GM12878 (cell line): ENCODE measurements around the gene HIGD1C. TPM values are rescaled to one million over a fixed set of nuclear protein-coding genes. Genes with fewer than 3 reads are reported as not detected.

Experiments
- ATAC-seq: fragments of 200-7000 bp; cut with Tn5 transposase; 3 replicates; pipeline ENCODE4 v1.9.1; 2020; ENCODE audit warnings: mild to moderate bottlenecking, moderate library complexity
- BruUV-seq: library from RNA; stranded (reverse); fragments of 400-500 nt; replicated peaks from 2 replicates; lab custom pipeline; 2021; lab: Mats Ljungman, UMichigan
- CTCF ChIA-PET: fragments of 300-600 bp; sonication (Branson Sonifier 250); formaldehyde crosslinking; extraction: SDS; loops from one replicate; lab custom pipeline; 2021; ENCODE audit warnings: inconsistent platforms; lab: Yijun Ruan, JAX
- POLR2A ChIA-PET: fragments of 350-600 bp; formaldehyde crosslinking; extraction: SDS; loops from one replicate; lab custom pipeline; 2021; ENCODE audit warnings: inconsistent platforms; lab: Charles Lee
- RAD21 ChIA-PET: fragments of 300-600 bp; sonication (Branson Sonifier 250); formaldehyde crosslinking; loops from one replicate; lab custom pipeline; 2023; ENCODE audit warnings: antibody characterized with exemption; ENCODE audit not compliant: unreplicated experiment; lab: Charles Lee
- SMC1A ChIA-PET: fragments of 300-600 bp; sonication (Branson Sonifier 250); formaldehyde crosslinking; loops from one replicate; lab custom pipeline; 2023; ENCODE audit not compliant: unreplicated experiment, uncharacterized antibody; lab: Charles Lee
- DNase-seq: peaks from one replicate; pipeline ENCODE4 v3.0.0-alpha.2; 2011; ENCODE audit warnings: low read depth, low spot score
- FAIRE-seq: peaks from 3 replicates; lab custom pipeline; 2011; peaks lifted over from hg19 to GRCh38; lab: Jason Lieb, UNC
- H2AFZ ChIP-seq: 2 replicates; pipeline ENCODE4 v1.6.0; 2011; ENCODE audit warnings: low read depth, low read length, control low read depth; ENCODE audit not compliant: control insufficient read depth
- H3K27ac ChIP-seq: 2 replicates; pipeline ENCODE4 v1.5.1; 2011; ENCODE audit warnings: control low read depth; ENCODE audit not compliant: control insufficient read depth, insufficient read depth
- H3K27me3 ChIP-seq, 2 experiments: replicated peaks in 1 of 2; 2 replicates each; pipeline versions ENCODE4 v1.6.0 to v1.6.1; 2011; ENCODE audit warnings: low read length in 1 of 2; ENCODE audit not compliant: control insufficient read depth in 2 of 2, insufficient read depth in 2 of 2
- H3K36me3 ChIP-seq, 2 experiments: 2 replicates each; pipeline ENCODE4 v1.5.1; 2011; ENCODE audit warnings: low read length in 1 of 2; ENCODE audit not compliant: control insufficient read depth in 2 of 2, insufficient read depth in 2 of 2
- H3K4me1 ChIP-seq: 2 replicates; pipeline ENCODE4 v1.6.1; 2011; ENCODE audit warnings: mild to moderate bottlenecking, low read length, moderate library complexity, mixed read lengths; ENCODE audit not compliant: control insufficient read depth, insufficient read depth
- H3K4me2 ChIP-seq: 2 replicates; pipeline ENCODE4 v1.6.0; 2011; ENCODE audit warnings: control low read depth; ENCODE audit not compliant: control insufficient read depth, insufficient read depth
- H3K4me3 ChIP-seq: fragments of 200-600 bp; sonication (generic); 2 replicates; pipeline ENCODE4 v1.5.1; 2016
- H3K79me2 ChIP-seq: 2 replicates; pipeline ENCODE4 v1.6.0; 2011; ENCODE audit warnings: low read length; ENCODE audit not compliant: control insufficient read depth, insufficient read depth
- H3K9ac ChIP-seq: 2 replicates; pipeline ENCODE4 v1.8.0; 2011; ENCODE audit warnings: low read length, control low read depth, mixed read lengths; ENCODE audit not compliant: control insufficient read depth, insufficient read depth
- H3K9me3 ChIP-seq: replicated peaks from 3 replicates; pipeline ENCODE4 v1.5.1; 2011; ENCODE audit warnings: mild to moderate bottlenecking, low read length; ENCODE audit not compliant: control insufficient read depth, insufficient read depth
- H4K20me1 ChIP-seq: 2 replicates; pipeline ENCODE4 v1.6.0; 2011; ENCODE audit not compliant: control insufficient read depth, insufficient read depth
- BACH1 ChIP-seq: fragments of 450-650 bp; IDR thresholded peaks from 2 replicates; pipeline ENCODE4 v1.6.1; 2017; ENCODE audit warnings: mild to moderate bottlenecking, borderline replicate concordance
- BCL11A ChIP-seq: IDR thresholded peaks from 2 replicates; pipeline ENCODE4 v1.6.1; 2011; ENCODE audit warnings: low read depth, low read length
- EED ChIP-seq: sonication (generic); IDR thresholded peaks from 2 replicates; pipeline ENCODE4 v1.6.1; 2016; ENCODE audit warnings: antibody characterized with exemption, low read depth
- KDM1A ChIP-seq: fragments of 200-600 bp; sonication (generic); IDR thresholded peaks from 2 replicates; pipeline ENCODE4 v1.6.1; 2016; ENCODE audit warnings: borderline replicate concordance
- LARP7 ChIP-seq: fragments of 450-650 bp; IDR thresholded peaks from 2 replicates; pipeline ENCODE4 v1.6.1; 2017; ENCODE audit warnings: mild to moderate bottlenecking
- NR2C2 ChIP-seq: IDR thresholded peaks from 2 replicates; pipeline ENCODE4 v1.6.1; 2011; ENCODE audit warnings: borderline replicate concordance, low read depth; ENCODE audit not compliant: control insufficient read depth, insufficient read length
- PAX5 ChIP-seq: IDR thresholded peaks from 2 replicates; pipeline ENCODE4 v1.6.1; 2011; ENCODE audit warnings: low read depth, low read length, borderline replicate concordance
- RBBP5 ChIP-seq: fragments of 200-600 bp; sonication (generic); conservative IDR thresholded peaks from 2 replicates; pipeline ENCODE4 v1.6.1; 2016
- RCOR1 ChIP-seq: conservative IDR thresholded peaks from 2 replicates; pipeline ENCODE4 v1.6.1; 2012; ENCODE audit warnings: low read depth, low read length, improper control_type of control experiment
- TCF7 ChIP-seq: IDR thresholded peaks from 2 replicates; pipeline ENCODE4 v1.6.1; 2014; ENCODE audit warnings: antibody characterized with exemption, borderline replicate concordance
- ZNF592 ChIP-seq: fragments of 450-650 bp; IDR thresholded peaks from 2 replicates; pipeline ENCODE4 v1.6.1; 2017; ENCODE audit warnings: mild to moderate bottlenecking, moderate library complexity
- WGBS: methylation state at CpG from one replicate; pipeline ENCODE4 v1.1.6; 2016; ENCODE audit warnings: low lambda C conversion rate; ENCODE audit not compliant: insufficient replicate concordance, insufficient coverage; ENCODE audit errors: missing lambda C conversion rate; 5-methylcytosine and 5-hydroxymethylcytosine counted together
- in situ Hi-C: fragments of 300-500 bp; cut with MboI; formaldehyde crosslinking; loops from 9 replicates; pipeline ENCODE4 v1.14.3; 2018; ENCODE audit warnings: mixed read lengths
- intact Hi-C: fragments of 100-400 bp; cut with micrococcal nuclease; formaldehyde crosslinking; loops from one replicate; pipeline ENCODE4 v1.14.2; 2022; ENCODE audit not compliant: unreplicated experiment
- polyA plus RNA-seq, 11 experiments: library from polyadenylated mRNA; depleted of rRNA in 4 of 11; unstranded in 6 of 11; stranded (reverse) in 5 of 11; fragments of >200 nt; fragmentation: Nextera tagmentation in 4 of 11; fragmentation: Illumina TruSeq in 1 of 11; extraction: Ambion mirVana in 4 of 11; extraction: Trizol in 1 of 11; gene quantifications; 1 replicate in 1 of 11; 2 replicates in 10 of 11; pipeline versions ENCODE4 v1.2.1 to v1.2.3, GENCODE V29; 2011 to 2016; ENCODE audit warnings: inconsistent platforms in 2 of 11, missing spikeins in 2 of 11, low read depth in 1 of 11
- total RNA-seq, 4 experiments: library from RNA; depleted of rRNA in 3 of 4; stranded (reverse); fragments of >200 nt in 3 of 4; fragmentation: Illumina TruSeq in 1 of 4; extraction: Trizol in 1 of 4; gene quantifications; 2 replicates each; pipeline versions ENCODE4 v1.2.1 to v1.2.3, GENCODE V29; 2013 to 2021

Gene HIGD1C
- total and polyA plus RNA-seq, 10 of the 15 experiments (the other 5 are each of a cell fraction or from before 2014, with no cell fraction given) = not detected

GRCh38 chr12:50934371-50934851 is 17.9 kb upstream of the HIGD1C start:
- CTCF ChIA-PET = no interaction called here
- Histone ChIP-seq H3K9me3 (peaks cover 10% of the 10 kb centered on the region), H4K20me1 (no peaks in the 10 kb centered on the region), H2AFZ (no peak overlapping the region), H3K4me3 (no peak overlapping the region), H3K27ac (no peak overlapping the region), H3K4me1 (no peaks in the 10 kb centered on the region), H3K4me2 (no peak overlapping the region), H3K36me3 (no peaks in the 10 kb centered on the region), H3K79me2 (no peaks in the 10 kb centered on the region), H3K9ac (no peak overlapping the region), H3K27me3 (no peaks in the 10 kb centered on the region)
- in situ Hi-C loops = no loop called here
- SMC1A ChIA-PET = interaction anchor here (1.1 kb wide), 1 partner anchor 9 kb away, joined by 3 read pairs; a partner anchor contains a TSS
- intact Hi-C loops = no loop called here
- POLR2A ChIA-PET = no interaction called here
- DNase-seq (no peak), FAIRE-seq (no peak), ATAC-seq (no peak)
- BruUV-seq = no TSS peak
- RAD21 ChIA-PET = no interaction called here
- WGBS = 62% methylated on average over 3 of the region's 3 CpGs
- TF ChIP-seq BACH1 (no peak), PAX5 (no peak), NR2C2 (no peak), RCOR1 (no peak), EED (no peak), KDM1A (no peak), ZNF592 (no peak), TCF7 (no peak), RBBP5 (no peak), BCL11A (no peak), LARP7 (no peak)
